Stimulated activated CD4-positive, alpha-beta T cell treated with anti-CD3 and anti-CD28 coated beads, Interleukin-1b, Interleukin-23, amount 100 ng/mL, for 48 hours (primary cell): ENCODE measurements around the gene CHML.
"Not testable (repeated sequence)": the region's sequence is repeated elsewhere in the genome, so short reads cannot be mapped to it uniquely, and the experiment has no call there.

Experiments used
- DNase-seq: peaks from one replicate; pipeline ENCODE4 v3.0.0-alpha.2; 2020

CHML gene, protein sequence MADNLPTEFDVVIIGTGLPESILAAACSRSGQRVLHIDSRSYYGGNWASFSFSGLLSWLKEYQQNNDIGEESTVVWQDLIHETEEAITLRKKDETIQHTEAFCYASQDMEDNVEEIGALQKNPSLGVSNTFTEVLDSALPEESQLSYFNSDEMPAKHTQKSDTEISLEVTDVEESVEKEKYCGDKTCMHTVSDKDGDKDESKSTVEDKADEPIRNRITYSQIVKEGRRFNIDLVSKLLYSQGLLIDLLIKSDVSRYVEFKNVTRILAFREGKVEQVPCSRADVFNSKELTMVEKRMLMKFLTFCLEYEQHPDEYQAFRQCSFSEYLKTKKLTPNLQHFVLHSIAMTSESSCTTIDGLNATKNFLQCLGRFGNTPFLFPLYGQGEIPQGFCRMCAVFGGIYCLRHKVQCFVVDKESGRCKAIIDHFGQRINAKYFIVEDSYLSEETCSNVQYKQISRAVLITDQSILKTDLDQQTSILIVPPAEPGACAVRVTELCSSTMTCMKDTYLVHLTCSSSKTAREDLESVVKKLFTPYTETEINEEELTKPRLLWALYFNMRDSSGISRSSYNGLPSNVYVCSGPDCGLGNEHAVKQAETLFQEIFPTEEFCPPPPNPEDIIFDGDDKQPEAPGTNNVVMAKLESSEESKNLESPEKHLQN

GRCh38 chr1:241640149-241640866 is at the start of gene CHML, which contains the start of gene OPN3:
Gene CHML (minus strand): TSS chr1:241640369. CDS start chr1:241635766, 4,603 bp downstream.
Gene OPN3 (minus strand): TSS chr1:241640369. CDS start chr1:241640254, 115 bp downstream.
- peak; percentile 91 for DNase-seq

GRCh38 chr1:241688940-241689368 is 48.8 kb upstream of the CHML start:
- no peak for DNase-seq

GRCh38 chr1:241684108-241684507 is 43.9 kb upstream of the CHML start:
- DNase-seq: no peak

- DNase-seq: no peak
Measured at GRCh38 chr1:241682921-241683320, 42.8 kb upstream of the CHML start.

GRCh38 chr1:241681861-241682448 is 41.8 kb upstream of the CHML start:
- DNase-seq: not testable (repeated sequence)

GRCh38 chr1:241679961-241680360 is 39.8 kb upstream of the CHML start:
- no peak for DNase-seq

DNA sequence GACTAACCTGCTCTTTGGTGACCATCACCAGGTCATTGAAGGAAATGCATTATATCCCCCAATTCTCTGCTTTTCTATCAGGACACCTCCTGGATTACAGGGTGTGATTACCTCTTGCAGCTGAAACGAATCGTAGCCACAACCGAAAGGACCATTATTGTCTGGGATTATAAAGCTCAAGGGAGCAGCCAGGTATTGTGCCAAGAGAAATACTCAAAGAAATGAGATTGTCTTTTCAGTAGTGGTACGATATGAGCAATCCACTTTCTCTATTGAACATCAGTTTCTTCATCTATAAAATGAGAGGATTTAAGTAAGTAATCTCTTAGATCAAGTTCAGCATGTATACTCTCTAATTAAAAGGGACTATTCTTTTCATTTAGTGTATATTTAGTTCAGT is 39.2 kb upstream of the CHML start:
- no peak for DNase-seq

DNA sequence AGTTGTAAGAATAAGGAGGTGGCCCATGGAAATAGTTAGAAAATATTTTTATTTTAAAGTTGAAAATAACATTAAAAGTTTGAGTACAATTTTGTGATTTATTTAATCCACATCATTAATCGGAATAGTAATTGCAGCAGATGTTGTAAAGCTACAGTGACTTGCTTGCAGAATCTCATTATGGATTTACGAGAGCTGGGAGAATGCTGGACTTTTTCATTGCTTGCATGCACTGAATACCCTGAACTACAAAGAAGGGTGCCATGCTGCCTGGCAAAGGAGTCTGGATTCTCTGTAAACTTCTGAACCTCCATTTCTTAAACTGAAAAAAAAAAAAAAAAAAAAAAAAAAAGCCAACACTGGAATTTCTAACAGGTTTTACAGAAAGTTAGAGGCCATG is 38.4 kb upstream of the CHML start:
- DNase-seq: no peak

GRCh38 chr1:241677201-241677600 is 37.0 kb upstream of the CHML start:
- peak; percentile 11 for DNase-seq

GRCh38 chr1:241675983-241676382 is 35.8 kb upstream of the CHML start:
- no peak for DNase-seq

GRCh38 chr1:241674805-241675384 is 34.7 kb upstream of the CHML start:
- DNase-seq: no peak

- no peak for DNase-seq
Measured at GRCh38 chr1:241672301-241672700, 32.1 kb upstream of the CHML start.

DNA sequence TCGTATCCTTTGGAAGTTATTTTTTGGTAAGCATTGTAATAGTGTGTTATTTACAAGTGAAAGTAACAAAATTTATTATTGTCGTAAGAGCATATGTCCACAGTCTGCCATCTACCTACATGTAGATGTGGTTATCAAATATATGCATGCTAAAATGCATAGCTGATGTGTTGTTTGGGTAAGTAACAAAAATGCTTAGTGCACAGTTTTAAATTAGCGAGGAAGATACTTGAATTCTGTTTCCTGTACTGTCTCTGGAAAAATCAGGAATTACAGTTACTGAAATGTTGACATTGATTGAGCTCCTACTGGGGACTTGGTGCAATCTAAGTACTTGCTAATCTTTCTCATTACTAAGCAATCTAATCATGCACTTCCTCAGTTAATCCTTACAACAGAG is 26.2 kb upstream of the CHML start:
- DNase-seq: no peak

GRCh38 chr1:241660424-241660972 is 20.3 kb upstream of the CHML start:
- no peak for DNase-seq

- DNase-seq: not testable (repeated sequence)
Measured at GRCh38 chr1:241659016-241659415, 18.8 kb upstream of the CHML start.

DNA sequence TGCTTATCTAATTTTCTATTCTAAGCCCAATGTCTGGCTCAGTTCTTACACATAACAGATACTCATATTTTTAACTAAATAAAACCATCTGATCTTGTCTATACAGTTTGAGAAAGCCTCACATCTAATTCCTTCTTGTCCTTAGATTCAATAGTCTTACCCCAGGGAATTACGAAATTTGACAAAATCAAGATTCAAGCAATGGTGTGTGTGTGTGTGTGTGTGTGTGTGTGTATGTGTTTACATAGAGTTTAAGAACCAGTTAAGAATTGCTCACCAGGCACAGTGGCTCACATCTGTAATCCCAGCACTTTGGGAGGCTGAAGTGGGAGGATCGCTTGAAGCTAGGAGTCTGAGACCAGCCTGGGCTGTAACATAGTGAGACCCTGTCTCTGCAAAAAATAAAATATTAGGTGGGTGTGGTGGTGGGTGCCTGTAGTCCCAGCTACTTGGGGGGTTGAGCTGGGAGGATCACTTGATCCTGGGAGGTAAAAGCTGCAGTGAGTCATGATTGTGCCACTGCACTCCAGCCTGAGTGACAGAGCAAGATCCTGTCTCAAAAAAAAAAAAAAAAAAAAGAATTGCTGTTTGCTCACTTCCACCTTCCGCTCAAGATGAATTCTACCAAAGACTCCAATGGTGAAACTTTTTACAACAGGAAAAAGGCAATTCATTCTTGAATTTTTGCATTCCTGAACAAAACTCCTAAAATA is 18.1 kb upstream of the CHML start:
- DNase-seq: no peak

DNA sequence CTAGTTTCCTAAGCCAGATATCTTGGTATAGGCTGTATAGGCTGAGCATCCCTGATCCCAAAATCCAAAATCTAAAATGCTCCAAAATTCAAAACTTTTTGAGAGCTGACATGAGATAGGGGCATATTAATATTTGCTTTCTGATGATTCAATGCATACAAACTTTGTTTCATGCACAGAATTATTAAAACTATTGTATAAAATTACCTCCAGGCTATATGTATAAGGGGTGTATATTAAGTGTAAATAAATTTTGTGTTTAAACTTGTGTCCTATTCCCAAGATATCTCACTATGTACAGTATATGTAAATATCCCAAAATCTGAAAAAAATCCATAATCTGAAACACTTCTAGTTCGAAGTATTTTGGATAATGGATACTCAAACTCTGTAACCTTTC is 14.5 kb upstream of the CHML start:
- DNase-seq: no peak

- no peak for DNase-seq
Measured at GRCh38 chr1:241654019-241654418, 13.8 kb upstream of the CHML start.

- no peak for DNase-seq
Measured at GRCh38 chr1:241652012-241652411, 11.8 kb upstream of the CHML start, which contains the start of gene WDR64. Gene WDR64 (plus strand): TSS chr1:241652281. CDS start chr1:241652485, 204 bp downstream.

DNA sequence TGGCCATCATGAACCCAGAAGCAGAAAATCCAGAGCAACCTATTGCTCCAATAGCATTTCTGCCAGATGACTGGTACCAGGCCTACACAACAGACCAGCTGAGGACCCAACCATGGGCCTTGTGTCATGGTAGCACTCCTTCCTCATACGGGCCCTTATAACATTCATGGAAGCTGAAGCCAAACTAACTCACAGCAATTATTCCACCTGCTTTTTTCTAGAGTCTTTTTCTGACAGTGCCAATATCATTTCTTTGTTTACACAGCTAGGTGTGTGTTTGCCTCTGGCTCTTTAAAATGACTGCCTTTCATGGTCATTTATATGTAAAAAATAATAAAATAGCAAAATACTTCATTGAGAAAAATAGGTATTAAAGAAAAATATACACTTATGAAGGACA is 8.0 kb upstream of the CHML start:
- no peak for DNase-seq

GRCh38 chr1:241647658-241648057 is 7.5 kb upstream of the CHML start:
- DNase-seq: peak; percentile 5

DNA sequence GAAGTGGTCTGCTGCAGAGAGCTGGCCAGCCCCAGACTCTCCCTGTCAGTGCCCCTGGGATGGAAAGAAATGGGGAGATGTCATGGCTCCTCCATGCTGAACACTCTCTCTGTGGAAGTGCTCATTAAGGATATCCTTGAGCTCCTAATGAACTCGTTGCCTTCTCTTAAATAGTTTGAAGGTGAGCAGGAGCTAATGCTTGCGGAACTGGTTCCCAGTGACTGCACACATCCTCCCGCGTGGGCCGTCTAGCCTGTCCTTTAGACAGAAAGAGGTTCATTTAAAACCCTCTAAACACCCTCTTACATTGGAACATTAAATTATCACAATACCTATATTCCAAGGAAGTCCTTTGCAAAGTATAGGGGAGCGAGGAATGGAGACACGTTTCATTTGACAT is 6.0 kb upstream of the CHML start:
- no peak for DNase-seq
